ENCODE data around the gene NEUROD6. TPM values are rescaled to one million over a fixed set of nuclear protein-coding genes. Genes with fewer than 3 reads are reported as not detected.

Gene NEUROD6
- polyA plus RNA-seq, 1 experiment: not detected

DNA sequence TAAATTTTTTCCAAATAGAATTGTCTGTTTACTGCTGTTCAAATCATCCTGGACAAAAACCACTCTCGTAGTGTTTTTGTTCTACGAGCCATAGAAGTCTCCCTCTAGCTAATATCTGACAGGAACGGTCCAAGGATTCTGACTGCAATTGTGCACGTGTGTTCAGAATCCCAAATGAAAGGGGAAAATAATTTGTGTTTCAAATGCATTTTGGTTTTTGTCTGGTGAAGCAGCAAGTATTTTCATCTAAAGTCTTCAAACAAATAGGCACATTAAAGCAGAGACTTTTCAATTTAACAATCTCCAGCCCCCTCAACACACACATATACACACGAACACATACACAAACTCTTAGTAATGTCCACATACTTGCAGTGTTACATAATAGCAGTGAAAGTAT is 475 bp downstream of the NEUROD6 start:
- ChIA-PET POLR2A (no interaction called here), CTCF (no interaction called here)
- no peaks in the 10 kb centered on the region for H3K27me3 ChIP-seq (ENCODE audit: control insufficient read depth, insufficient read depth, low read length)
- no peak for DNase-seq (ENCODE audit: low read depth)
- TF ChIP-seq, protein P1, sequence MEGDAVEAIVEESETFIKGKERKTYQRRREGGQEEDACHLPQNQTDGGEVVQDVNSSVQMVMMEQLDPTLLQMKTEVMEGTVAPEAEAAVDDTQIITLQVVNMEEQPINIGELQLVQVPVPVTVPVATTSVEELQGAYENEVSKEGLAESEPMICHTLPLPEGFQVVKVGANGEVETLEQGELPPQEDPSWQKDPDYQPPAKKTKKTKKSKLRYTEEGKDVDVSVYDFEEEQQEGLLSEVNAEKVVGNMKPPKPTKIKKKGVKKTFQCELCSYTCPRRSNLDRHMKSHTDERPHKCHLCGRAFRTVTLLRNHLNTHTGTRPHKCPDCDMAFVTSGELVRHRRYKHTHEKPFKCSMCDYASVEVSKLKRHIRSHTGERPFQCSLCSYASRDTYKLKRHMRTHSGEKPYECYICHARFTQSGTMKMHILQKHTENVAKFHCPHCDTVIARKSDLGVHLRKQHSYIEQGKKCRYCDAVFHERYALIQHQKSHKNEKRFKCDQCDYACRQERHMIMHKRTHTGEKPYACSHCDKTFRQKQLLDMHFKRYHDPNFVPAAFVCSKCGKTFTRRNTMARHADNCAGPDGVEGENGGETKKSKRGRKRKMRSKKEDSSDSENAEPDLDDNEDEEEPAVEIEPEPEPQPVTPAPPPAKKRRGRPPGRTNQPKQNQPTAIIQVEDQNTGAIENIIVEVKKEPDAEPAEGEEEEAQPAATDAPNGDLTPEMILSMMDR (IDR thresholded peaks at IDR 0.05; ENCODE audit: insufficient read depth, low read depth, low read length): no peak
- no peak overlapping the region for H3K4me3 ChIP-seq (ENCODE audit: low read depth, low read length)
- H3K36me3 ChIP-seq (ENCODE audit: control insufficient read depth, insufficient read depth, low read length): no peaks in the 10 kb centered on the region

DNA sequence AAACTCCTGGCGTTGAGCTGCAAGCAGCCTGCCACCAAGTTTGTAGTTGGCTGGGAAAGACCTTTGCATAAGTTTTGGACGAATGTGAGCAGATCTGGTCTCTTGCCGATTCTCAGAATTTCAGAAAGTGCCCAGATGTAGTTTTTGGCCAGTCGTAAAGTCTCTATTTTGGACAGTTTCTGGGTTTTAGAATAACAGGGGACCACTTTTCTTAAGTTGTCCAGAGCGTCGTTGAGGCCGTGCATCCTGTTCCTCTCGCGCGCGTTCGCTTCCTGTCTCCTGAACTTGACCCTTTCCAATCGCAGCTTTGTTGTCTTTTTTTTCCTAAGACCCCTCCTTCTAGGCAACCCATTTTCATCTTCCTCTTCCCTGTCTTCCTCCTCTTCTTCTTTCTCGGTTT is 1.8 kb downstream of the NEUROD6 start:
- POLR2A ChIA-PET: no interaction called here

DNA sequence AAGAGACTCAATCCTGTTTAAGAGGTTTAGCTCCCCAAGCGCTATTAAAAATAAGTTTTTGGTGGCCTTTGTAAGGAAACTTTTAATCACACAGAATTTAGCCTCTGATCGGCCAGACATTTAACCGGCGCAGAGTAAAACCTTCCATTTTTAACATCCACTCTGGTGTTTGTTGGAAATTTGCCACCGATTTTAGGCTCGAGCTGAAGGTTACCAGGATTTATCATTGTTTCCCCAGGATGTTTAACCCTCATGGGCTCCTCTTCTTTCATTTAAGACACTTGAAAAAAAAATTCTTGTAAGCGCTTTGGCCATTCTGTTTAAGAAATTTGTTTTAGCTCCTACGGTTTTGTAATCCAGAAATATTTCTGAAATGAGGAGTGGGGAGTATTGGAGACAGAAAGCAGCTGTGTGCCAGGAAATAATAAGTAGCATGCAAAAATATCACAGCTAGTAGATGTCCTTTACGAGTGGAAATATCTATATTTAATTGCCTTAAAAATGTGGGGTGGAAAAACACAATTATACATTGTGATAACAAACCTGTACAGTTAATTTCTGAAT is 3.4 kb downstream of the NEUROD6 start:
- TF ChIP-seq, protein P1 (IDR thresholded peaks at IDR 0.05; ENCODE audit: insufficient read depth, low read depth, low read length): no peak
- POLR2A ChIA-PET: no interaction called here
- H3K36me3 ChIP-seq (ENCODE audit: control insufficient read depth, insufficient read depth, low read length): no peaks in the 10 kb centered on the region
- CTCF ChIA-PET: no interaction called here
- no peaks in the 10 kb centered on the region for H3K27me3 ChIP-seq (ENCODE audit: control insufficient read depth, insufficient read depth, low read length)
- no peak overlapping the region for H3K4me3 ChIP-seq (ENCODE audit: low read depth, low read length)
- no peak for DNase-seq (ENCODE audit: low read depth)

More for the DNA sequence above, 1.8 kb downstream of the NEUROD6 start:
- TF ChIP-seq, protein P1 (IDR thresholded peaks at IDR 0.05; ENCODE audit: insufficient read depth, low read depth, low read length): no peak
- Histone ChIP-seq H3K4me3 (ENCODE audit: low read depth, low read length) (no peak overlapping the region), H3K36me3 (ENCODE audit: control insufficient read depth, insufficient read depth, low read length) (no peaks in the 10 kb centered on the region), H3K27me3 (ENCODE audit: control insufficient read depth, insufficient read depth, low read length) (no peaks in the 10 kb centered on the region)
- CTCF ChIA-PET: no interaction called here
- no peak for DNase-seq (ENCODE audit: low read depth)

DNA sequence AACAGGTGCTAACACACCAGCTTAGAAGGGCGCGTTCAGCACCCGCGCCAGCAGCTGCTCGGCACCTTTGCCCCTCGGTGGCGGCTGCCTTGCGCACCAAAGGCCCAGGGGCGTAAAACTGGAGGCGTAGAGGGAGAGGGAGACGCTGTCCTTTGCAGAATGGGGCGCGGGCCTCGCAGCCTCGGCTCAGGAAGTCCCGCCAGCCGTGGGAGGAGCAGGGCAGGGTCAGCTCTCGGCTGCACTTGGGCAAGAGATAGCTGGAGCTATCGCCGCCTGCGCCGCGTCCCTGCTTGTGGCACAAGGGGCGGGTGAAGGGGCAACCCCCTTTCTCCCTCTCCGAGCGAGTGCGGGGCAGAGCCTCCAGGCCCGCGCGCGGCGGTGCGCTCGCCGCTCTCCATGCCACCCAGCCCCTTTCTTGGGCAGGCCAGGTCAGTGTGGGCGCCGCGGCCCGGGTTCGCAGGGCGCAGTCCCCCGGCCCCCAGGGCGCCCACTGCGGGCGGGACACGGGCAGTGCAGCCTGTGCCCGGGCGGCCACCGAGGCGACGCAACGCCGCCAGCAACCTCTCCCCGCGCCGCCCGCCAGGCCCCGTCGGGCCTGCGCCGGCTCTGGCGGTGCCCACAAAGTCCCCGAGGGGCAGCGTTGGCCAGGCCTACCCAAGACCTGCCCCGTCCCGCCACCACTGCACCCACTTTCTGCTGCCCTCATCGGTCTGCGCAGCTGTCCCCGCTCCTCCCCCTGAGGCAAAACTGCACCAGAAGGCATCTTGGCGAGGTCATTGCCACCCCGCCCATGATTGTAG is 4.1 kb downstream of the NEUROD6 start:
- ChIA-PET CTCF (interaction anchor here (1.1 kb wide), 1 partner anchor 26 kb away, joined by 3 read pairs; no protein-coding TSS in a partner anchor), POLR2A (no interaction called here)
- Histone ChIP-seq H3K4me3 (ENCODE audit: low read depth, low read length) (no peak overlapping the region), H3K27me3 (ENCODE audit: control insufficient read depth, insufficient read depth, low read length) (no peaks in the 10 kb centered on the region), H3K36me3 (ENCODE audit: control insufficient read depth, insufficient read depth, low read length) (no peaks in the 10 kb centered on the region)
- no peak for DNase-seq (ENCODE audit: low read depth)
- TF ChIP-seq, protein P1 (IDR thresholded peaks at IDR 0.05; ENCODE audit: insufficient read depth, low read depth, low read length): no peak

DNA sequence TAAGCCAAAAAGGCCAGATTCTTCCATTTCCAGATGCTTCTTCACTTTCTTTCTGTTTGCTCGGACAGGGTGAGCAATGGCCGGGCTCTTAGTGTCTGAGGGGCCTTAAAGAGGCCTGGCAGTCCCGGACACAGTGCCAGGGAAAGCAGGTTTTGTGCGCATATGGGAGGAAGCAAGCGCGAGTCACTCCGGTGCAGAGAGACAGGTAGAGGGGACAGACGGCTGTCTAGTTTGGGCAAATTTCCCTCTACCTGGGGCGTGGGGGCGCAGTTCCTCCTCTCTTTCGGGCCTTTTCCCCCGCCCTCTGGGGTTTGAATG is 4.7 kb downstream of the NEUROD6 start:
- TF ChIP-seq, protein P1 (IDR thresholded peaks at IDR 0.05; ENCODE audit: insufficient read depth, low read depth, low read length): no peak
- Histone ChIP-seq H3K27me3 (ENCODE audit: control insufficient read depth, insufficient read depth, low read length) (no peaks in the 10 kb centered on the region), H3K4me3 (ENCODE audit: low read depth, low read length) (no peak overlapping the region), H3K36me3 (ENCODE audit: control insufficient read depth, insufficient read depth, low read length) (no peaks in the 10 kb centered on the region)
- CTCF ChIA-PET: interaction anchor here (1.1 kb wide), 1 partner anchor 25 kb away, joined by 3 read pairs; no protein-coding TSS in a partner anchor
- POLR2A ChIA-PET: no interaction called here
- DNase-seq (ENCODE audit: low read depth): no peak

All from BJ (cell line).